Measurements from ENCODE around the gene CACNA1S. TPM values are rescaled to one million over a fixed set of nuclear protein-coding genes. Genes with fewer than 3 reads are reported as not detected.

Gene CACNA1S
- polyA plus RNA-seq, 1 of the 3 experiments (the other 2 are of a cell fraction), result not detected

GRCh38 chr1:201000391-201000790 is 111.8 kb downstream of the CACNA1S start:
- no peak for DNase-seq
- Histone ChIP-seq H3K27me3 (ENCODE audit: insufficient read depth) (no peaks in the 10 kb centered on the region), H3K4me2 (no peak overlapping the region), H3K36me3 (replicated peaks in 1 of 2; ENCODE audit: control insufficient read depth in 1 of 2, insufficient read depth in 2 of 2, low read length in 1 of 2) (no peaks in the 10 kb centered on the region), H3K79me2 (ENCODE audit: insufficient read depth) (no peaks in the 10 kb centered on the region), H3K9me3 (no peaks in the 10 kb centered on the region), H3K4me1 (ENCODE audit: control insufficient read depth in 1 of 2, insufficient read depth in 2 of 2, low read depth in 1 of 2, low read length in 1 of 2) (no peaks in the 10 kb centered on the region), H4K20me1 (ENCODE audit: insufficient read depth) (no peaks in the 10 kb centered on the region), H3K9me2 (no peaks in the 10 kb centered on the region), H3F3A (replicated peaks; ENCODE audit: insufficient read depth) (no peaks in the 10 kb centered on the region), H3K9ac (no peak overlapping the region), H3K27ac (ENCODE audit: low read depth in 2 of 2, low read length in 1 of 2) (no peak overlapping the region), H3K4me3 (ENCODE audit: low read depth in 2 of 2, low read length in 1 of 2) (no peak overlapping the region), H2AFZ (ENCODE audit: low read depth) (no peak overlapping the region)
- ChIA-PET CTCF (interaction anchor here (0.7 to 2.1 kb wide), 4 partner anchors 9 to 110 kb away, joined by 3 to 6 read pairs (median 4); no protein-coding TSS in a partner anchor), POLR2A (interaction anchor here (0.6 kb wide), 1 partner anchor 116 kb away, joined by 3 read pairs; no protein-coding TSS in a partner anchor)
- WGBS (ENCODE audit: low lambda C conversion rate), result 94% methylated on average over 19 of the region's 25 CpGs
- TF ChIP-seq POLR2AphosphoS5 (IDR thresholded peaks at IDR 0.05; ENCODE audit: low read depth, low read length) (no peak), MXI1 (IDR thresholded peaks at IDR 0.05; ENCODE audit: low read depth, low read length) (no peak), RAD21 (IDR thresholded peaks at IDR 0.05; ENCODE audit: low read length) (no peak), ZBTB33 (IDR thresholded peaks at IDR 0.05; ENCODE audit: borderline replicate concordance, low read depth) (no peak), REST (IDR thresholded peaks at IDR 0.05; ENCODE audit: low read depth, low read length) (no peak), CHD2 (IDR thresholded peaks at IDR 0.05; ENCODE audit: low read length, partially characterized antibody) (no peak), IRF3 (IDR thresholded peaks at IDR 0.05; ENCODE audit: low read depth, low read length) (no peak), MEF2A (IDR thresholded peaks at IDR 0.05; ENCODE audit: borderline replicate concordance, low read depth) (no peak), RCOR1 (IDR thresholded peaks at IDR 0.05; ENCODE audit: low read length) (no peak), JUND (IDR thresholded peaks at IDR 0.05) (no peak), MAX (IDR thresholded peaks at IDR 0.05; ENCODE audit: low read depth) (no peak)

All from SK-N-SH (cell line).